Cerebellar cortex (tissue), 1 donor: ENCODE data around the gene LTN1.
A peak's percentile ranks its signal among the peaks of the same experiment; 100 is the strongest.

ENCODE experiments used
- DNase-seq: peaks from one replicate; pipeline ENCODE4 v3.0.0-alpha.2; 2015; ENCODE audit warnings: low spot score

LTN1 gene

GRCh38 chr21:28927130-28927529 lies 65.5 kb downstream of the LTN1 start:
- no peak for DNase-seq

DNA sequence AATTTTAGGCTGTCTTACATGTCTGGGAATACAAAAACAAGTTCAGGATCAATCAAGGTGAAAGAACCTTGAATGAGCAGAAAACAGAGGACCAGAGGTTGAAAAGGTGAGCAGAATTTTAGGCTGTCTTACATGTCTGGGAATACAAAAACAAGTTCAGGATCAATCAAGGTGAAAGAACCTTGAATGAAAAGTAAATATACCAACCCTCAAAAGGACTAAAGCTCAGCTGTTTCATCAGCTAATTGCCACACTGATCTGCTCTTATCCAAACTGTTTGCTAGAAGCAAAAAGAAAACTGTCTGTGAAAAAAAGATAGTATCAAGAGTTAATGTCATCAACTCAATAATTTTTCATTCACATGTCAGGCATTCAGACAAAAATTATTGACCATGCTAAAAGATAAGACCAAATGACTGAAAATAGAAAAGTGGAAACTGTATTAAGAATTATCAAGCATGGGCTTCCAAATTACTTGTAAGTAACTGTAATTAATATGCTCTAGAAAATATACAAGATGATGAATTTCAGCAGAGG lies 69.2 kb downstream of the LTN1 start:
- no peak for DNase-seq

GRCh38 chr21:28922368-28922767 lies 70.3 kb downstream of the LTN1 start:
- no peak for DNase-seq

- peak; percentile 88 for DNase-seq
Measured at GRCh38 chr21:28916150-28916893, 76.4 kb downstream of the LTN1 start.

DNA sequence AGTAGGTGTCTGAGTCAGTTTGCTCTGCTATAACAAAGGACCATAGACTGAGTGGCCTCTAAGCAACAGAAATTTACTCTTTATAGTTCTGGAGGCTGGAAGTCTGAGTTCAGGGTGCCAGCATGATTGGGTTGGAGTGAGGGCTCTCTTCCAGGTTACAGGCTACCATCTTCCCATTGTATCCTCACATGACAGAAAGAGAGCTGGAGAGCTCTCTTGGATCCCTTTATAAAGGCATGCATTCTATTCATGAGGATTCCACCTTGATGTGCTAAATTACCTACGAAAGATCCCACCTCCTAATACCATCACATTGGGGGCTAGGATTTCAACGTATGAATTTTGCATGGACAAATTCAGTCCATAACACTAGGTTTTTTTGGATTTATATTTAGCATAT lies 79.6 kb downstream of the LTN1 start:
- no peak for DNase-seq

GRCh38 chr21:28910280-28910887 lies 82.3 kb downstream of the LTN1 start:
- no peak for DNase-seq

DNA sequence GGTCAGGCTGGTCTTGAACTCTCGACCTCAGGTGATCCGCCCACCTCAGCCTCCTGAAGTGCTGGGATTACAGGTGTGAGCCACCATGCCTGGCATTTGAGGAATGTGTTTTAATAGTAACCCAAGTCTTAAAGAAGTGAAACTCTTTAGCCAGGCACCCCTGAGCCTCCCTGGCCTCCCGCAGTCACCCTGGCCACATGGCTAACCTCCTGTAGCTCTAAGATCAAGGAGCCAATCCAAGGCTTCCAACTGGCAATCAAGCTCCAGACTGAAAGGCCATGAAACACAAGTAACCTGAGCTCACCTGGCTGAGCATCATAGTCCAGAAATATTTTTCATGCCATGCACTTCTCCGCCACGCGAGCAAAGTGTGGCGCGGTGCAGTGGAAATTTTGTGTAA lies 84.3 kb downstream of the LTN1 start:
- DNase-seq = peak; percentile 93

DNA sequence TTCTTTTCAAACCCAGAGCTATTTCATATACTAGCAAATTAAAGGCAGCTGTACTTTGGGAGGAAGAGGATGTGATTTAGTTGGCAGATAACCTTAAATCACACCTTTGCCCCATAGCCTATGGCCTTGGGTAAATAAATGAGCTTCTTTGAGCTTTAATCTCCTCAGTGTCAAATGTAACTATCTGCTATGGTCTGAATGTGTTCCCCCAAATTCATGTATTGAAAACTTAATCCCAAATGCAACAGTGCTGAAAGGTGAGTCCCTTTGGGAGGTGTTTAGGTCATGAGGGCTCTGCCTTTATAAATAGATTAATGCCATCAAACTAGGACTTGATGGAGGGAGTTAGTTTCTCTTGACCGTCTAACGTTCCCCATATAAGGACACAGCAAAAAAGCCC lies 85.8 kb downstream of the LTN1 start:
- peak; percentile 93 for DNase-seq

DNA sequence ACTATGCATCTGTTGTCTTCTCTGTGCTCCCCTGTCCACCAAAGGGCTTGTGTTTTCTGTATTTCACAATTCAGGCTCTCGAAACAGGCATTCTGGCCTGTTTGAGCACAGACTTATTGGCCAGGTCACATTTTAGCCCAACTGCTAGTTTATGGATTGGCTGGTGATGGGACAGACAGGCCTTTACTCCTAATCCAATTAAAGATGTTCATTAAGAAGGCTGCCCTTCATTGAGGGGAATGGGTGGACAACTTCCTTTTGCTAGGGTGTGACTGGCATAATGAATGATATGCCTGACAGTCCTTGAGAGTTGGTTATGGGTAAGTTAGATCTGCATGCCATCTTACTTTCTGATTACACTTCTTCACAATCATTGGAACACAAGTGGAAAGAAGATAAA lies 86.4 kb downstream of the LTN1 start:
- DNase-seq = peak; percentile 91

DNA sequence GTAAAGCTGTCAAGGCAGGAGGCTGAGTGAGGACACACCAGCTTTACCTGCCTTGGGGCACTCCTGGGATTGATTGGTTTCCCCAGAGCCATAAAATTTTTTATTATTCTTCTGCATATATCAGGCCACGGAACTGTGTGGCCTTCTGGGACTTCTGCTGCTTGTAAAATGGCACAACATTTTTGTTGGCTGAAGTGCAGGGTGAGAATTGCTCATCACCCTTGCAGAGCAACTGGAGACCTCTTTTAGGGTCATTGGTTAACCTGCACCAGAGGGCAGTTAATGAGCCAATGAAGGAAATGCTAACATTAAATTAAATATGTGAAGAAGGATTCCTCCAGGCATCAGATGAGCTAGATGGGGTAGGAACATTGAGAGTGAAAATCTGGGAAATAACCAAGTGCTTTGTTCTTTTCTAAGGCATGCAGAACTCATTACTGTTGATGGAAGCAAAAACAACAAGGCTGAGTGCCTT lies 87.7 kb downstream of the LTN1 start:
- DNase-seq = peak; percentile 94

DNA sequence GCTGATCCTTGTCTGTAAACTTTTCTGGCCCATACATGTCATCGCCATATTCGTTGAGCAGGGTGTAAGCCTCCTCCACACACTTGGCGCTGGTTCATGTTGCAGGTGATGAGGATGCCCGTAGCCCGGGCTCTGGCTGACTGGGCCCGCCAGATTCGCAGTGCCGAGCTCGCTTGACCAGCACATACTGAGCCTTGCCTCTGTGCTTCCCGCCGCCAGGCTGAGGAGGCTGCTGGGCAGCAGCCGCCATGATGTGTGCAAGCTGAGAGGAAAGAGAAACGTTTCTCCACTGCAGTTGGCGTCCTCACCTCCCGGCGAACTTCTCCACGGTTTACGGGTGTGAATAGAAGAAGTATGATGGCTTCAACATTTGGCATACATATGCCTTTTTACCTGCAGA lies 89.2 kb downstream of the LTN1 start:
- no peak for DNase-seq

- no peak for DNase-seq
Measured at GRCh38 chr21:28900481-28900880, 92.2 kb downstream of the LTN1 start.

- no peak for DNase-seq
Measured at GRCh38 chr21:28899744-28900143, 92.9 kb downstream of the LTN1 start.

GRCh38 chr21:28899220-28899619 lies 93.5 kb downstream of the LTN1 start:
- peak; percentile 60 for DNase-seq

DNA sequence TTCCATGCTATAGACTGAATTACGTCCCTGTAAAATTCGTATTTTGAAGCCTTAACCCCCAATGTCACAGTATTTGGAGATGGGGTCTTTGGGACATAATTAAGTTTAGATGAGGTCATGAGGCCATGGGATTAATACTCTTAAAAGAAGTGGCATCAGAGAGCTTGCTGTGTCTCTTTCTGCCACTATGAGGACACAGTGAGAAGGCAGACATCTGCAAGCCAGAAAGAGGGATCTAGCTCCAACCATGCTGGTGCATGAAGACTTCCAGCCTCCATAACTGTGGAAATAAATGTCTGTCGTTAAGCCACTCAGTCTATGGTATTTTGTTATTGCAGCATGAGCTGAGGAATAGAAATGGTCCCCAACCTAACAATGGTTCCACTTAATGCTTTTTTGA lies 99.0 kb downstream of the LTN1 start:
- DNase-seq = peak; percentile 67

DNA sequence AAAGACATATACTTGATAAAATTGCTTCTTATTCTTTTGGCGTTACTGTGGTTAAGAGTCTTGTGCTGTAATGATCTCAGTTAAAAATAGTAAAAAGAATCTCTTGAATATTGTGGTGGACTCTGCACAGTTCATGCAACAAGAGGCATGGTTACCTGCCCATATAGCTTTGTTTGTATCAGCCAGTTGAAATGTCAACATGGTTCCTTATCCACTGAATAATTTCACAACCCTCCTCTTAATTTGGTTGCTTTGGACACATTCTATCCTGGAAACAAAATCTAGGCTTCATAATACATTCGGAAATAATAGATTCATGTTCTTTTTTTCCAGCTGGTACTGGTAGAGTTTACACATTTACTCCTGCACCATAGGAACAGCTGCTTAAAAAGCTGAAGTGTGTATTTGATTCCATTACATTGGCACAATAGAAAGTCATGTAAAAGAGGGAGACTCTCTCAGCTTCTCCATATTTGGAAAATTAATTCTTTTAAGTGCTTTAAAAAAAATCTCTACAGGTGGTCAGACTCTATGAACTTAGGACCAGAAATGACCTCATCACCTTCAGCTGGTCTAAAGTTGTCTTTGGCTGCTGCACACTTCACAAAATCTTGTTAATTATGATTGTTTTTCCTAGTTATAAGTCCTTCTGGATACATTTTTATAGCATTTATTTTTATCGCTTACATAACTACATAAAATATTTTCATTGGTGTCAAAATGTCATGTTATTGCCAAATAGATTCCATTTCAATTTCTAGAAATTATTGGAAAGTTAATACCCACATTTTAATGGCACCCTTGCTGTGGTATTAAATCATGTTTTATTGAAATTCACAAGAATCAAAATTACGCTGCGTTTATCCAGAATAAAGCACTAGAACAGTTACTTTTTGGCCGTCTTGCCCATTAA lies 100.2 kb downstream of the LTN1 start:
- no peak for DNase-seq

GRCh38 chr21:28885853-28886177 lies 106.9 kb downstream of the LTN1 start:
- DNase-seq = no peak

DNA sequence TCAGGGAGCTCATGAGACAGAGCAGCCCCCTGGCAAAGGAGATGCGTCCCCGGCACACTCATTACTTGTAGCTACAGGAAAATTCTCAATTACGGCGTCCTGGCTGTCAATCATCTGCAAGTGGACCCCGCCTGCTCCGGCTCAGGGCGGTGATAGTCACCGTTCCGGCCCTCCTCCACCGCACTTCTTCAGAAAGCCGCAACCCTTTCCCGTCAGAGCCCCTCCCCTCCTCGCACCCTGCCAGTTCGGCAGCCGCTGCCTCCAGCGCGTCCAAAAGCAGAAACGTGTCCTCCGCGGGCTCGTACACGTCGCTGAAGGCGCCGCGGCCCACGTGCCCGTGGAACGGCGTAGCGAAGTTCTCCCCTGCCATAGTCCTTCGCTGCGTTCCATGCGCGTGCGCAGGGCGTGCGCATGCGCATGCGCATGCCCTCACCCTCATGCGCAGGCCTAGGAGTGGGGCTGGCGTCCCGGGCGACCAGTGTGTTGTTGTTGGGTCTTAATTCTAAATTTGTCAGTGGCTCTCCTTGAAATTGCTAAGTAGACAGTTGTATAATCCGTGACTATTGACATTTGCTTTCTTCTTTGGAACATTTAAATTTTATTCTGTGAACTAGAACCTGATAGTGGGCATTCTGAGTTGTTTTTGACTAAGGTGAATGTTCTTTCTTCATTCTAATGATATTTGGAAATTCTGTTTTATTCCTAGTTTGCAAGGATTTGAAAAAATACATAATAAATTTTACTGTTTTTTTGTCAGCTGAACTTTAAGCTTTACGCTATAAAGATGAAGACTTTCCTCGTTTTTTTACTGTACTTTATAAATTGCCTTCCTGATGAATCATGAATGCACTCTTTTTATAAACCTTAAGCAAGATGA lies 107.5 kb downstream of the LTN1 start:
- peak; percentile 92 for DNase-seq

DNA sequence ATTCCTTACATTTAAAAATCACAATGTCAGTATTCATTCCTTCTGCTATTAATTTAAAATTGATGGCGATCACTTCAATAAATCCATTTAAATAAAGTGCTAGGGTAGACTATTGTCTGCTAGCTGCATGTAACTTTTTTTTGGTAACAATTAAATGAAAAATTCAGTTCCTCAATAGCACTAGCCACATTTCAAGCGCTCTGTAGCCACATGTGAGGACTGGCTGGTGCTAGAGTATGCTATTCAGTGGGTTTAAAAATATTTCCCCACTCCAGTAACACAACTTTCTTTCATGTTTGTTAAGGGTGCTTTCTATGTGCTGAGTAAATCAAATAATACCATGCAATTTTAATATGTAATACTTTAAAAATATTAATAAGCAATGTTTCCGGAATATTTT lies 108.2 kb downstream of the LTN1 start:
- DNase-seq = peak; percentile 69

- peak; percentile 84 for DNase-seq
Measured at GRCh38 chr21:28883931-28884330, 108.7 kb downstream of the LTN1 start.

- no peak for DNase-seq
Measured at GRCh38 chr21:28882345-28882744, 110.3 kb downstream of the LTN1 start.
